Activated CD8-positive, alpha-beta memory T cell treated with anti-CD3 and anti-CD28 coated beads, Interleukin-2, amount 10 ng/mL, durations not matched to agents 7 days and 5 days (primary cell): ENCODE results near the gene TUT4. TPM values are rescaled to one million over a fixed set of nuclear protein-coding genes. Genes with fewer than 3 reads are reported as not detected.
A peak's percentile ranks its signal among the peaks of the same experiment; 100 is the strongest.

Experiments
- ATAC-seq: fragments of 150-1000 bp; cut with Tn5 transposase; one replicate; pipeline ENCODE4 v1.10.0; 2021; ENCODE audit warnings: moderate library complexity
- CTCF ChIA-PET: fragments of 350-600 bp; sonication (Branson Sonifier 250); formaldehyde crosslinking; loops from one replicate; lab custom pipeline; 2021; ENCODE audit warnings: antibody characterized with exemption; lab: Charles Lee
- DNase-seq: peaks from one replicate; pipeline ENCODE4 v3.0.0-alpha.2; 2020
- H3K27ac Mint-ChIP-seq: one replicate; pipeline ENCODE4 v1.8.0; 2021; ENCODE audit warnings: mild to moderate bottlenecking, mixed read lengths
- H3K27me3 Mint-ChIP-seq: one replicate; pipeline ENCODE4 v1.8.0; 2021; ENCODE audit warnings: mixed read lengths
- H3K36me3 Mint-ChIP-seq: one replicate; pipeline ENCODE4 v1.8.0; 2021; ENCODE audit warnings: mild to moderate bottlenecking, mixed read lengths
- H3K4me1 Mint-ChIP-seq: one replicate; pipeline ENCODE4 v1.8.0; 2021; ENCODE audit warnings: mixed read lengths
- H3K4me3 Mint-ChIP-seq: one replicate; pipeline ENCODE4 v1.8.0; 2021; ENCODE audit warnings: mild to moderate bottlenecking, moderate library complexity, mixed read lengths
- H3K9me3 Mint-ChIP-seq: one replicate; pipeline ENCODE4 v1.8.0; 2022; ENCODE audit warnings: low read depth, mixed read lengths
- total RNA-seq, 2 experiments: library from RNA; stranded (reverse); gene quantifications; one replicate each; pipeline ENCODE4 v1.2.3, GENCODE V29; 2021

Gene TUT4, protein sequence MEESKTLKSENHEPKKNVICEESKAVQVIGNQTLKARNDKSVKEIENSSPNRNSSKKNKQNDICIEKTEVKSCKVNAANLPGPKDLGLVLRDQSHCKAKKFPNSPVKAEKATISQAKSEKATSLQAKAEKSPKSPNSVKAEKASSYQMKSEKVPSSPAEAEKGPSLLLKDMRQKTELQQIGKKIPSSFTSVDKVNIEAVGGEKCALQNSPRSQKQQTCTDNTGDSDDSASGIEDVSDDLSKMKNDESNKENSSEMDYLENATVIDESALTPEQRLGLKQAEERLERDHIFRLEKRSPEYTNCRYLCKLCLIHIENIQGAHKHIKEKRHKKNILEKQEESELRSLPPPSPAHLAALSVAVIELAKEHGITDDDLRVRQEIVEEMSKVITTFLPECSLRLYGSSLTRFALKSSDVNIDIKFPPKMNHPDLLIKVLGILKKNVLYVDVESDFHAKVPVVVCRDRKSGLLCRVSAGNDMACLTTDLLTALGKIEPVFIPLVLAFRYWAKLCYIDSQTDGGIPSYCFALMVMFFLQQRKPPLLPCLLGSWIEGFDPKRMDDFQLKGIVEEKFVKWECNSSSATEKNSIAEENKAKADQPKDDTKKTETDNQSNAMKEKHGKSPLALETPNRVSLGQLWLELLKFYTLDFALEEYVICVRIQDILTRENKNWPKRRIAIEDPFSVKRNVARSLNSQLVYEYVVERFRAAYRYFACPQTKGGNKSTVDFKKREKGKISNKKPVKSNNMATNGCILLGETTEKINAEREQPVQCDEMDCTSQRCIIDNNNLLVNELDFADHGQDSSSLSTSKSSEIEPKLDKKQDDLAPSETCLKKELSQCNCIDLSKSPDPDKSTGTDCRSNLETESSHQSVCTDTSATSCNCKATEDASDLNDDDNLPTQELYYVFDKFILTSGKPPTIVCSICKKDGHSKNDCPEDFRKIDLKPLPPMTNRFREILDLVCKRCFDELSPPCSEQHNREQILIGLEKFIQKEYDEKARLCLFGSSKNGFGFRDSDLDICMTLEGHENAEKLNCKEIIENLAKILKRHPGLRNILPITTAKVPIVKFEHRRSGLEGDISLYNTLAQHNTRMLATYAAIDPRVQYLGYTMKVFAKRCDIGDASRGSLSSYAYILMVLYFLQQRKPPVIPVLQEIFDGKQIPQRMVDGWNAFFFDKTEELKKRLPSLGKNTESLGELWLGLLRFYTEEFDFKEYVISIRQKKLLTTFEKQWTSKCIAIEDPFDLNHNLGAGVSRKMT (N-terminal part only)
- 10 to 100 TPM; 60.4 to 76.5 TPM for total RNA-seq

GRCh38 chr1:52552505-52553361 lies at the start of gene TUT4:
Gene TUT4, minus strand, starts transcription at chr1:52553092. Its CDS starts 26,812 bp downstream, at chr1:52526280.
- Mint-ChIP-seq H3K36me3 (peaks cover 5% of the 10 kb centered on the region), H3K27ac (peak within 1 kb of the TSS; percentile 64), H3K4me3 (peak within 1 kb of the TSS; percentile 59), H3K4me1 (peaks cover 16% of the 10 kb centered on the region), H3K27me3 (no peaks in the 10 kb centered on the region), H3K9me3 (no peaks in the 10 kb centered on the region)
- ATAC-seq (peak; percentile 71), DNase-seq (peak; percentile 85)
- CTCF ChIA-PET = interaction anchor here (1.4 to 1.9 kb wide), 9 partner anchors 17 to 187 kb away, joined by 3 to 11 read pairs (median 5); partner anchors contain the start of genes GPX7, ORC1 and PRPF38A

DNA sequence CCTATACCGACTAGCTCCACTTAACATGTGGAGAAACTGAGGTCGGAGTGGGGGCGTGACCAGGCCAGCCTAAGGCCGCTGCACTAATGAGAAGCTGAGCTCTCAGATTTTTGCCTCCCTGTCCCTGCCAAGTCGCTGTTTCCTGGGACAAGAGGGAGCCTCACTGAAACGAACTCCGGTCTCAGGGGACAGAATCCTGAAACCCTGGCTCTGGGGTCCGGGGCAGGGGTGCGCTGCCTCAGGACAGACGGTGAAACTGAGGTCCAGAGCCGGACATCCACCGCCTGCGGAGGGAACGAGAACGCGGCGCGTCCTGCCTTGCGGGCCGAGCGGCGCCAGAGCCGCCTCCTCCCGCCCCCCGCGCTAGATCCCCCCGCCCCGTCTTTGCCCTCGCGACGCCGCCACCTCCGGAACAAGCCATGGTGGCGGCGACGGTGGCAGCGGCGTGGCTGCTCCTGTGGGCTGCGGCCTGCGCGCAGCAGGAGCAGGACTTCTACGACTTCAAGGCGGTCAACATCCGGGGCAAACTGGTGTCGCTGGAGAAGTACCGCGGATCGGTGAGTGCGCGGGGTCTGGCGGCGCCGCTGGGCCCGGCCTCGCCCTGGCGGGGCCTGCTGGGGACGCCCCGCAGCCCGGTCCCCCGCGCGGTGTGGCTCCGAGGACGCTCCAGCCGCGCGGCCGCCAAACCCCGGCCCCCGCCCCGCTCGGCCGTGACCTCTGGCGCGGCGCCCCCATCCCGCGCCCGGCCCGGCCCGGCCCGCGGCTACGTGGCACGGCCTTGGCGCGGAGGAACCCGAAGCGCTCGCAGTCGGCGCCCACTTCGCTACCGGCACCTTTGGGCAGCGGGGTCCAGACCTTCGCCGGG lies 49.3 kb upstream of the TUT4 start, which contains the start of gene GPX7:
Gene GPX7 (plus strand): TSS at position 381 of the 865 bp plus-strand sequence. CDS start 39 bp downstream, at position 420.
- H3K4me3 Mint-ChIP-seq = peak within 1 kb of the TSS; percentile 79
- H3K4me1 Mint-ChIP-seq = peaks cover 40% of the 10 kb centered on the region
- peak; percentile 70 for DNase-seq
- CTCF ChIA-PET = interaction anchor here (0.9 to 1.1 kb wide), 2 partner anchors 49 to 84 kb away, joined by 4 read pairs; no protein-coding TSS in a partner anchor
- H3K27me3 Mint-ChIP-seq = no peaks in the 10 kb centered on the region
- peak; percentile 75 for ATAC-seq
- no peaks in the 10 kb centered on the region for H3K9me3 Mint-ChIP-seq
- peak within 1 kb of the TSS; percentile 90 for H3K27ac Mint-ChIP-seq
- peaks cover 3% of the 10 kb centered on the region for H3K36me3 Mint-ChIP-seq

GRCh38 chr1:52601519-52601918 lies 48.6 kb upstream of the TUT4 start:
- peaks cover 3% of the 10 kb centered on the region for H3K36me3 Mint-ChIP-seq
- H3K4me3 Mint-ChIP-seq = peak overlapping the region; percentile 67
- H3K9me3 Mint-ChIP-seq = no peaks in the 10 kb centered on the region
- H3K4me1 Mint-ChIP-seq = peaks cover 40% of the 10 kb centered on the region
- H3K27me3 Mint-ChIP-seq = no peaks in the 10 kb centered on the region
- DNase-seq = no peak
- no peak for ATAC-seq
- CTCF ChIA-PET = interaction anchor here (0.9 to 1.1 kb wide), 2 partner anchors 48 to 84 kb away, joined by 4 read pairs; no protein-coding TSS in a partner anchor
- peak overlapping the region; percentile 71 for H3K27ac Mint-ChIP-seq

GRCh38 chr1:52600533-52601179 lies 47.8 kb upstream of the TUT4 start:
- Mint-ChIP-seq H3K27me3 (no peaks in the 10 kb centered on the region), H3K9me3 (no peaks in the 10 kb centered on the region), H3K27ac (no peak overlapping the region), H3K4me3 (no peak overlapping the region), H3K36me3 (peaks cover 3% of the 10 kb centered on the region), H3K4me1 (peaks cover 34% of the 10 kb centered on the region)
- DNase-seq = no peak
- ATAC-seq = no peak
- CTCF ChIA-PET = interaction anchor here (1.1 kb wide), 1 partner anchor 85 kb away, joined by 4 read pairs; no protein-coding TSS in a partner anchor

DNA sequence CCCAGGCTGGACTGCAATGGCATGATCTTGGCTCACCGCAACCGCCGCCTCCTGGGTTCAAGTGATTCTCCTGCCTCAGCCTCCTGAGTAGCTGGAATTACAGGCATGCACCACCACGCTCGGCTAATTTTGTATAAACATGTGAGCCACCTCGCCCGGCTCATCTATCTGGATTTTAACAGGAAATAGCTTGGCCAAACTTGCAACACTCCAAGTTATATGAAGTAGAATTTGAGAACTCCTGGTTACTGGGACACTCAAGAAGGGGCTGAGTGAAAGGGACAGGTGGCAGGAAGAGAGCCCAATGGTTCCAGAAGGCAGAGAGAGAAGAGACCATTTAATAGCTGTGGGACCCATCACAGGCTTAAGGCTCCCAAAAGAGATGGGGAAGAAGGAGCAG lies 46.3 kb upstream of the TUT4 start:
- DNase-seq (no peak), ATAC-seq (no peak)
- peaks cover 2% of the 10 kb centered on the region for H3K36me3 Mint-ChIP-seq
- CTCF ChIA-PET = interaction anchor here (0.6 kb wide), 1 partner anchor 26 kb away, joined by 3 read pairs; no protein-coding TSS in a partner anchor
- H3K9me3 Mint-ChIP-seq = no peaks in the 10 kb centered on the region
- H3K4me3 Mint-ChIP-seq = no peak overlapping the region
- no peaks in the 10 kb centered on the region for H3K27me3 Mint-ChIP-seq
- no peak overlapping the region for H3K27ac Mint-ChIP-seq
- peaks cover 25% of the 10 kb centered on the region for H3K4me1 Mint-ChIP-seq

DNA sequence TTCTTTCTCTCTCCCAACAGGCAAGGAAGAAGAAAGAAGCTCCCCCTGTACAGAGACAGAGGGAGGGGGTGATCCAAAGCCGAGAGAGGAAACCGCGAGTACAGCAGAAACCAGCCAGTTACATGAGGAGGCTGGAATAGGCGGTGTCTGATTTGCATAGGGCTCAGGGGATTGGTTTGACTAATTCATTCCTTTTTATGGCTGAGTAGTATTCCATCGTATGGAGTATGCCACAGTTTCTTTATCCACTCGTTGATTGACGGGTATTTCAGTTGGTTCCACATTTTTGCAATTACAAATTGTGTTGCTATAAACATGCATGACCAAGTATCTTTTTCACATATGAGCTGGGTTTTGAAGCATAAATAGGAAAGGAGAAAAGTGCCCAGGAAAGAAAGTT lies 45.8 kb upstream of the TUT4 start:
- Mint-ChIP-seq H3K27me3 (no peaks in the 10 kb centered on the region), H3K4me3 (no peak overlapping the region), H3K4me1 (peaks cover 20% of the 10 kb centered on the region), H3K36me3 (peaks cover 1% of the 10 kb centered on the region), H3K27ac (no peak overlapping the region), H3K9me3 (no peaks in the 10 kb centered on the region)
- DNase-seq = no peak
- CTCF ChIA-PET = no interaction called here
- no peak for ATAC-seq

DNA sequence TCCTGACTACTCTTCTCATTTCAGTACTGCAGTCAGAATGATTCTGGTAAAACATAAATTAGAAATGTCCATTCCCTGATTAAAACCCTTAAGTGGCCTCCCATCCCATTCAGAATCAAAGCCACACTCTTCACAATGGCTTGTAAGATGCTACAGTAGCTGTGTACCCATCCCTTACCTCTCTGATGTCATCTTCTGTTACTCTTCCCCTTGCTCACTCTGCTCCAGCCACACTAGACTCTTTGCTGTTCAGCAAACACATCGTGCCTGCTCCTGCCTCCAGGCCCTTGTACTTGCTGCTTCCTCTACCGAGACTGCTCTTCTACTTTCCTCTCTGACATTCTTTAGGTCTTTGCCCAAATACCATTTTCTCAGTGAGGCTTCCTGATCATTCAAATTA lies 45.0 kb upstream of the TUT4 start:
- ATAC-seq (no peak), DNase-seq (no peak)
- Mint-ChIP-seq H3K36me3 (peaks cover 1% of the 10 kb centered on the region), H3K27me3 (no peaks in the 10 kb centered on the region), H3K4me3 (no peak overlapping the region), H3K9me3 (no peaks in the 10 kb centered on the region), H3K27ac (no peak overlapping the region), H3K4me1 (peaks cover 12% of the 10 kb centered on the region)
- CTCF ChIA-PET = no interaction called here

DNA sequence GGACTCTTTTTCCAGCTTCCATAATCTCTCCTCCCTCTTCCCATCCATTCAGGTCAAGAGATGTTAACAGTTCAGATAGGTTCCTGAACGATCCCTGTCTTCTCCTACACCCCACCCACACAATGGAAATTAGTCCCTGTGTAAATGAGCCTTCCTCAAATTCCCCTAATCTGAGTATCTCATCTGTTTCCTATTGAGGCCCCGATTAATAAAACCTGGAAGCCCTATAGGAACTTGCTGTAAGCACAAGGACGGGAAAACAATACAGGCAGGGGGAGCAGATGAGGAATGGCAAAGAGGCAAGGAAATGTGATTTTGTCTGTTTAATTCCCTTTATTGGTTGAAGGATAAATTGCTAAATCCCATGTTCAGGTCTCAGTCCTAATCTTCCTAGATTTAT lies 42.2 kb upstream of the TUT4 start:
- Mint-ChIP-seq H3K9me3 (no peaks in the 10 kb centered on the region), H3K27ac (no peak overlapping the region), H3K36me3 (peaks cover 1% of the 10 kb centered on the region), H3K4me3 (no peak overlapping the region), H3K4me1 (no peaks in the 10 kb centered on the region), H3K27me3 (no peaks in the 10 kb centered on the region)
- DNase-seq (no peak), ATAC-seq (no peak)
- CTCF ChIA-PET = no interaction called here

- CTCF ChIA-PET = interaction anchor here (1.1 kb wide), 1 partner anchor 11 kb away, joined by 4 read pairs; no protein-coding TSS in a partner anchor
- H3K36me3 Mint-ChIP-seq = no peaks in the 10 kb centered on the region
- H3K27me3 Mint-ChIP-seq = no peaks in the 10 kb centered on the region
- no peak overlapping the region for H3K27ac Mint-ChIP-seq
- H3K9me3 Mint-ChIP-seq = no peaks in the 10 kb centered on the region
- H3K4me1 Mint-ChIP-seq = no peaks in the 10 kb centered on the region
- no peak overlapping the region for H3K4me3 Mint-ChIP-seq
- DNase-seq (no peak), ATAC-seq (no peak)
Measured at GRCh38 chr1:52593495-52593894, 40.6 kb upstream of the TUT4 start.

DNA sequence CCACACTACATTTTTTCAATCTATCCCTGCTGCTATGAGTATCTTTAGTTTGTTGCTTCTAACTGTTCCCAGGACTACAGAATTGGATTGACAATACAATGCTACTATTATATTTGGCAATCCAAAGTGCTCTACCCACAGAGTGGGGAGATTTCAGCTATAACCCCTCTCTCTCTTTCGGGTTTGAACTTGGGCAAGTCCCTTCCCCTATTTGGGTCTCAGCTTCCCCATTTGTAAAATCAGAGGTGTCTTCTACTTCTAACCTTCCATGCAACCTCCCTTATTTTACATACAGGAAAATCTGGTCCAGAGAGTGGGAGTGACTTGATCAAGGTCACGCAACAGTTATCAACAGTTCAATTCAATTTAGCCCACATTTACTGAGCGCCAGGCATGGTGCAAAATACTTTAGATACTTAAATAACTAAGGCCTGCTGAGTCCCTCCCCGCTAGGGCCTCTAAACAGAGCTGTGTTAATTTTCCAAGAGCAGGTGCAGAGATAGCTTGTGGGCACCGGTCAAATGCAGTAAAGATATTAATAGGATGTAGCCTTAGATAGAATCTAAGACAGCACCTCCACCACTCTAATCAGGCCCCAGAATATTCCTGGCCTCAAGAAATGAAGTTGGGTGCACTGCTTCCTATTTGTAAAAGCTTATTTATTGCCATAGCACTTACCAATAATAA lies 39.9 kb upstream of the TUT4 start:
- H3K4me3 Mint-ChIP-seq = no peak overlapping the region
- H3K27ac Mint-ChIP-seq = no peak overlapping the region
- DNase-seq (no peak), ATAC-seq (no peak)
- no peaks in the 10 kb centered on the region for H3K9me3 Mint-ChIP-seq
- H3K4me1 Mint-ChIP-seq = no peaks in the 10 kb centered on the region
- CTCF ChIA-PET = no interaction called here
- H3K27me3 Mint-ChIP-seq = no peaks in the 10 kb centered on the region
- no peaks in the 10 kb centered on the region for H3K36me3 Mint-ChIP-seq
